ENCODE data around the gene DNMT3B. TPM values are rescaled to one million over a fixed set of nuclear protein-coding genes. Genes with fewer than 3 reads are reported as not detected.
A peak's percentile ranks its signal among the peaks of the same experiment; 100 is the strongest.

DNMT3B gene
- total RNA-seq, 2 experiments from 2014 or later = 0.28 to 0.33 TPM

DNA sequence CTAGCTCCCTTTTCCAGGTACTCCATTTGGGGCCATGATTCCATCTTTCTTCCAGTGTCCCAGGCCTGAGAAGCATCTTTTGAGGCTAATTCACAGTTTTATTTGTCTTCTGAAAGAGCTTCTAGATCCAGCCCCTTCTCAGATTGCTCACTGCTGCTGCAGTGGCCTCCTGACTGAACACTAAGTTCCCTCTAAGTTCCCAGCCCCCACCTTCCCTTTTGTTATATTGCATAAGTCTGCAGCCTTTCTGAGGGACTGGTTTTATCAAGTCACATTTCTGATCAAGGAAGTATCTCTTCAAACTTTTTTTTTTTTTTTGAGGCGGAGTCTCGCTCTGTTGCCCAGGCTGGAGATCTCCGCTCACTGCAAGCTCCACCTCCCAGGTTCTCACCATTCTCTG, 68.3 kb downstream of the DNMT3B start:
- CTCF ChIA-PET = interaction anchor here (1.7 kb wide), 1 partner anchor 40 kb away, joined by 7 read pairs; no protein-coding TSS in a partner anchor
- TF ChIP-seq CTCF (IDR thresholded peaks at IDR 0.05) = no peak
- peak overlapping the region; percentile 59 for H3K4me3 Mint-ChIP-seq
- Histone ChIP-seq H3K27me3 (ENCODE audit: control insufficient read depth in 1 of 2, insufficient read depth in 2 of 2, low read length in 2 of 2) (no peaks in the 10 kb centered on the region), H3K4me1 (ENCODE audit: insufficient read depth, low read length) (peaks cover 34% of the 10 kb centered on the region), H3K4me3 (ENCODE audit: low read length) (no peak overlapping the region), H3K36me3 (ENCODE audit: insufficient read depth, low read length) (peaks cover 66% of the 10 kb centered on the region), H3K27ac (ENCODE audit: low read depth in 1 of 2, low read length in 2 of 2) (peak overlapping the region in 1 of 2 donors; percentile 36), H3K9me3 (ENCODE audit: control insufficient read depth in 1 of 2, insufficient read depth in 1 of 2, low read length in 2 of 2) (no peaks in the 10 kb centered on the region)
- peaks cover 85% of the 10 kb centered on the region for H3K36me3 Mint-ChIP-seq (ENCODE audit: low read depth)
- no peaks in the 10 kb centered on the region for H3K9me3 Mint-ChIP-seq
- intact Hi-C loops (cut with DNase I, micrococcal nuclease) = loop anchor here (5.0 kb wide), 1 partner anchor 38 kb away; no protein-coding TSS in a partner anchor
- peak in 3 of 14 experiments; percentile 18 to 61 (median 54) for DNase-seq
- peaks cover 68% of the 10 kb centered on the region for H3K4me1 Mint-ChIP-seq (ENCODE audit: low read depth)
- POLR2A ChIA-PET = interaction anchor here (1.1 to 1.4 kb wide), 3 partner anchors 11 to 34 kb away, joined by 3 to 9 read pairs (median 3); partner anchors contain the start of gene MAPRE1
- peak overlapping the region; percentile 77 for H3K27ac Mint-ChIP-seq
- no peaks in the 10 kb centered on the region for H3K27me3 Mint-ChIP-seq
- ATAC-seq (ENCODE audit: poor library complexity) = peak; percentile 44

DNA sequence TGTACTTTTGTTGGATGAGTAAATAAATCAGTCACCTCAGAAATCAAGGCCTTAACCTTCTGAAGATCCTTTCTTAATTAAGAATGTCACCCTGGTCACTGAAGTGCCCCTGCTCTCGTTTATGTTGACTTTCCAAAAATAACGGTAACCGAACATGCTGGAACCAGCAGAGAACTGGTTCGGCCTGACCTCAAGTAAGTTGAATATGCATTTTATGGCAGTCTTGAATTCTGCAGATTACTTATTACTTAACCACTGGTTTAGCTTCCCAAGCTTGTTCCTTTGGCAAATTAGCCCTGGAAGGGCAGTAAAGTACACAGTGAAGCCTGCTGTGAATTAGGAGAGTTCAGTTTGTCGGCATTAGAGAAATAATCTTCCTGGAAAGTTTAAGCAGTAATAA, 69.8 kb downstream of the DNMT3B start:
- CTCF ChIA-PET = no interaction called here

DNA sequence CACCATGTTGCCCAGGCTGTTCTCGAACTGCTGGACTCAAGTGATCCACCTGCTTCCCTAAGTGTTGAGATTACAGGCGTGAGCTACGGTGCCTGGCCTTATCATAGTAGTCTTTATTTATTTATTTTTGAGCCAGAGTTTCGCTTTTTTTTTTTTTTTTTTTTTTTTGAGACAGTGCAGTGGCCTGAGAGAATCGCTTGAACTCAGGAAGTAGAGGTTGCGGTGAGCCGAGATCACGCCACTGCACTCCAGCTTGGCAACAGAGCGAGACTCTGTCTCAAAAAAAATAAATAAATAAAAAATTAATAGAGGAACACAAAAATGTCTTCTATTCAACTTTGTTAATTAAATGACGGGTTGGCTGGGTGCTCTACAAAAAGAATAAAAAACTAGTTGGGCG, 70.5 kb downstream of the DNMT3B start:
- no peaks in the 10 kb centered on the region for H3K27me3 Mint-ChIP-seq
- Histone ChIP-seq H3K27me3 (ENCODE audit: control insufficient read depth in 1 of 2, insufficient read depth in 2 of 2, low read length in 2 of 2) (no peaks in the 10 kb centered on the region), H3K9me3 (ENCODE audit: control insufficient read depth in 1 of 2, insufficient read depth in 1 of 2, low read length in 2 of 2) (no peaks in the 10 kb centered on the region), H3K27ac (ENCODE audit: low read depth in 1 of 2, low read length in 2 of 2) (no peak overlapping the region), H3K4me1 (ENCODE audit: insufficient read depth, low read length) (peaks cover 41% of the 10 kb centered on the region), H3K36me3 (ENCODE audit: insufficient read depth, low read length) (peaks cover 70% of the 10 kb centered on the region), H3K4me3 (ENCODE audit: low read length) (peak overlapping the region; percentile 10)
- intact Hi-C loops (cut with DNase I, micrococcal nuclease) = loop anchor here (2.0 to 5.0 kb wide), 2 partner anchors 14 to 40 kb away; no protein-coding TSS in a partner anchor
- no peak for TF ChIP-seq CTCF (IDR thresholded peaks at IDR 0.05)
- peak overlapping the region; percentile 53 for H3K4me3 Mint-ChIP-seq
- H3K36me3 Mint-ChIP-seq (ENCODE audit: low read depth) = peaks cover 87% of the 10 kb centered on the region
- H3K27ac Mint-ChIP-seq = peak overlapping the region; percentile 77
- ATAC-seq (ENCODE audit: poor library complexity) (peak; percentile 62), DNase-seq (peak in 5 of 14 experiments; percentile 21 to 66 (median 50))
- CTCF ChIA-PET = no interaction called here
- POLR2A ChIA-PET = interaction anchor here (0.6 to 1.3 kb wide), 5 partner anchors 8 to 1960 kb away, joined by 3 to 8 read pairs (median 3); partner anchors contain the start of gene MAPRE1
- H3K4me1 Mint-ChIP-seq (ENCODE audit: low read depth) = peaks cover 75% of the 10 kb centered on the region
- H3K9me3 Mint-ChIP-seq = no peaks in the 10 kb centered on the region

More for the DNA sequence above, 69.8 kb downstream of the DNMT3B start:
- H3K9me3 ChIP-seq (ENCODE audit: control insufficient read depth in 1 of 2, insufficient read depth in 1 of 2, low read length in 2 of 2) = no peaks in the 10 kb centered on the region
- intact Hi-C loops (cut with DNase I, micrococcal nuclease) = loop anchor here (2.0 to 5.0 kb wide), 2 partner anchors 15 to 40 kb away; no protein-coding TSS in a partner anchor
- TF ChIP-seq CTCF (IDR thresholded peaks at IDR 0.05) = no peak
- Mint-ChIP-seq H3K4me3 (peak overlapping the region; percentile 70), H3K4me1 (ENCODE audit: low read depth) (peaks cover 75% of the 10 kb centered on the region), H3K9me3 (no peaks in the 10 kb centered on the region), H3K27ac (peak overlapping the region; percentile 77), H3K36me3 (ENCODE audit: low read depth) (peaks cover 87% of the 10 kb centered on the region), H3K27me3 (no peaks in the 10 kb centered on the region)
- no peak for ATAC-seq (ENCODE audit: poor library complexity)
- peaks cover 38% of the 10 kb centered on the region for H3K4me1 ChIP-seq (ENCODE audit: insufficient read depth, low read length)
- POLR2A ChIA-PET = interaction anchor here (0.6 to 1.4 kb wide), 5 partner anchors 8 to 1961 kb away, joined by 3 to 8 read pairs (median 4); partner anchors contain the start of gene MAPRE1
- peaks cover 70% of the 10 kb centered on the region for H3K36me3 ChIP-seq (ENCODE audit: insufficient read depth, low read length)
- no peaks in the 10 kb centered on the region for H3K27me3 ChIP-seq (ENCODE audit: control insufficient read depth in 1 of 2, insufficient read depth in 2 of 2, low read length in 2 of 2)
- no peak for DNase-seq
- no peak overlapping the region for H3K4me3 ChIP-seq (ENCODE audit: low read length)
- no peak overlapping the region for H3K27ac ChIP-seq (ENCODE audit: low read depth in 1 of 2, low read length in 2 of 2)
